PC-3 (cell line): ENCODE results near the gene ILF3. TPM values are rescaled to one million over a fixed set of nuclear protein-coding genes. Genes with fewer than 3 reads are reported as not detected.
"Not testable (repeated sequence)": the region's sequence is repeated elsewhere in the genome, so short reads cannot be mapped to it uniquely, and the experiment has no call there.

Source experiments
- ATAC-seq: fragments of 200-7000 bp; cut with Tn5 transposase; 2 replicates; pipeline ENCODE4 v1.9.1; 2020; ENCODE audit warnings: mild to moderate bottlenecking, moderate library complexity
- BruUV-seq: library from RNA; stranded (reverse); fragments of 400-500 nt; replicated peaks from 2 replicates; lab custom pipeline; 2021; lab: Mats Ljungman, UMichigan
- CTCF ChIA-PET: fragments of 300-600 bp; sonication (Branson Sonifier 250); formaldehyde crosslinking; loops from one replicate; lab custom pipeline; 2022; ENCODE audit warnings: antibody characterized with exemption; lab: Charles Lee
- POLR2A ChIA-PET: fragments of 300-600 bp; sonication (Branson Sonifier 250); formaldehyde crosslinking; loops from one replicate; lab custom pipeline; 2022; ENCODE audit warnings: antibody characterized with exemption; ENCODE audit not compliant: unreplicated experiment; lab: Charles Lee
- DNase-seq: peaks from one replicate; pipeline ENCODE4 v3.0.0-alpha.2; 2015
- H2AFZ ChIP-seq: fragments of 300-600 bp; sonication (generic); 2 replicates; pipeline ENCODE4 v1.6.0; 2016; ENCODE audit warnings: antibody characterized with exemption, low read length
- H3F3A ChIP-seq: fragments of 300-600 bp; sonication (generic); one replicate; pipeline ENCODE4 v1.6.0; 2017; ENCODE audit warnings: antibody characterized with exemption, low read length, control low read depth, mild to moderate bottlenecking; ENCODE audit not compliant: unreplicated experiment
- H3K27ac ChIP-seq: fragments of 300-600 bp; sonication (generic); 2 replicates; pipeline ENCODE4 v1.5.1; 2016; ENCODE audit warnings: mild to moderate bottlenecking, low read length
- H3K27me3 ChIP-seq: fragments of 300-600 bp; sonication (generic); 2 replicates; pipeline ENCODE4 v1.6.1; 2016; ENCODE audit warnings: low read length, mixed read lengths
- H3K36me3 ChIP-seq: fragments of 300-600 bp; sonication (generic); 2 replicates; pipeline ENCODE4 v1.6.1; 2016; ENCODE audit warnings: low read depth, mixed run types, low read length, mixed read lengths
- H3K4me1 ChIP-seq: fragments of 300-600 bp; sonication (generic); 2 replicates; pipeline ENCODE4 v1.5.1; 2016; ENCODE audit warnings: low read length; ENCODE audit not compliant: insufficient read depth
- H3K4me2 ChIP-seq: fragments of 300-600 bp; sonication (generic); 2 replicates; pipeline ENCODE4 v1.6.0; 2016; ENCODE audit warnings: low read length
- H3K4me3 ChIP-seq: fragments of 300-600 bp; sonication (generic); 2 replicates; pipeline ENCODE4 v1.5.1; 2016; ENCODE audit warnings: mild to moderate bottlenecking, low read length, mixed read lengths
- H3K79me2 ChIP-seq: fragments of 300-600 bp; sonication (generic); 2 replicates; pipeline ENCODE4 v1.6.1; 2017; ENCODE audit warnings: low read length, mixed read lengths
- H3K9ac ChIP-seq: fragments of 300-600 bp; sonication (generic); 2 replicates; pipeline ENCODE4 v1.6.0; 2016; ENCODE audit warnings: mild to moderate bottlenecking, low read length
- H3K9me2 ChIP-seq: fragments of 300-600 bp; sonication (generic); replicated peaks from 2 replicates; pipeline ENCODE4 v1.6.1; 2016; ENCODE audit warnings: mixed run types, low read length, mixed read lengths
- H3K9me3 ChIP-seq: fragments of 300-600 bp; sonication (generic); 2 replicates; pipeline ENCODE4 v1.6.1; 2016; ENCODE audit warnings: low read length, mixed read lengths
- H4K20me1 ChIP-seq: fragments of 300-600 bp; sonication (generic); 2 replicates; pipeline ENCODE4 v1.6.1; 2016; ENCODE audit warnings: low read length, mixed read lengths
- EZH2 ChIP-seq: fragments of 300-600 bp; sonication (generic); IDR thresholded peaks from one replicate; pipeline ENCODE4 v1.6.1; 2017; ENCODE audit warnings: antibody characterized with exemption, mild to moderate bottlenecking, low read length; ENCODE audit not compliant: unreplicated experiment
- EZH2phosphoT487 ChIP-seq: fragments of 300-600 bp; sonication (generic); IDR thresholded peaks from 2 replicates; pipeline ENCODE4 v1.6.1; 2018; ENCODE audit warnings: mild to moderate bottlenecking, antibody characterized with exemption, low read length, borderline replicate concordance
- intact Hi-C: fragments of 100-400 bp; cut with micrococcal nuclease; formaldehyde crosslinking; loops from 2 replicates; pipeline ENCODE4 v1.9.0; 2023
- total RNA-seq: library from RNA; depleted of rRNA; stranded (reverse); fragments of >200 nt; gene quantifications from 2 replicates; pipeline ENCODE4 v1.2.3, GENCODE V29; 2014
- TF ChIP-seq, protein P1 (sequence below): fragments of 300-600 bp; sonication (generic); conservative IDR thresholded peaks from 2 replicates; pipeline ENCODE4 v1.5.1; 2017; ENCODE audit warnings: antibody characterized with exemption, low read depth, mild to moderate bottlenecking, low read length

The ILF3 gene
- total RNA-seq, 1 experiment from 2014 or later = 322 TPM

DNA sequence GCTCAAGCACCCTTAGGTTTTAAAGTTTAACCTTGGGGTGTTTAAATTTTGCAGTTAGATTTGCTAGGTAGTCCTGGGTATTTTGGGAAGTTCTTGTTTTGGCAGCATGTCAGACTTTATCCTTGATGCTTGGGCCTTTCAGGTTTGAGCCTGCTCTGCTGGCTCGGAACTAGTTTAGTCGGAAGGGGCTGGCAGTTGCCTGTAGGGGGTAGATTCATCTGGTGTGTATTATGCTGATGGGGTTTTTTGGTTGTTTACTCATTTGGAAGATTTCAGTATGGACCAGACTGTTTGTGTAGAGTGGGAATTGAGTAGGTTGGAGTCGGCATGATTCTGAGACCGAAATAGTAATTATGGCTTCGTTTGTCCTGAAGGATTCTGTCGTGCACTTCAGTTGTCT, 15.1 kb downstream of the ILF3 start:
- H4K20me1 ChIP-seq = peaks cover 86% of the 10 kb centered on the region
- peaks cover 56% of the 10 kb centered on the region for H3K36me3 ChIP-seq
- ChIA-PET CTCF (no interaction called here), POLR2A (no interaction called here)
- ATAC-seq (no peak), DNase-seq (no peak)
- H3K9ac ChIP-seq = no peak overlapping the region
- H3K4me3 ChIP-seq = no peak overlapping the region
- H3K79me2 ChIP-seq = peaks cover 100% of the 10 kb centered on the region
- H3K9me2 ChIP-seq = no peaks in the 10 kb centered on the region
- H3K27me3 ChIP-seq = no peaks in the 10 kb centered on the region
- no TSS peak for BruUV-seq
- H3K27ac ChIP-seq = no peak overlapping the region
- H3F3A ChIP-seq = no peaks in the 10 kb centered on the region
- no peaks in the 10 kb centered on the region for H3K4me1 ChIP-seq
- no peak overlapping the region for H2AFZ ChIP-seq
- TF ChIP-seq EZH2phosphoT487 (no peak), EZH2 (no peak)
- TF ChIP-seq, protein P1, sequence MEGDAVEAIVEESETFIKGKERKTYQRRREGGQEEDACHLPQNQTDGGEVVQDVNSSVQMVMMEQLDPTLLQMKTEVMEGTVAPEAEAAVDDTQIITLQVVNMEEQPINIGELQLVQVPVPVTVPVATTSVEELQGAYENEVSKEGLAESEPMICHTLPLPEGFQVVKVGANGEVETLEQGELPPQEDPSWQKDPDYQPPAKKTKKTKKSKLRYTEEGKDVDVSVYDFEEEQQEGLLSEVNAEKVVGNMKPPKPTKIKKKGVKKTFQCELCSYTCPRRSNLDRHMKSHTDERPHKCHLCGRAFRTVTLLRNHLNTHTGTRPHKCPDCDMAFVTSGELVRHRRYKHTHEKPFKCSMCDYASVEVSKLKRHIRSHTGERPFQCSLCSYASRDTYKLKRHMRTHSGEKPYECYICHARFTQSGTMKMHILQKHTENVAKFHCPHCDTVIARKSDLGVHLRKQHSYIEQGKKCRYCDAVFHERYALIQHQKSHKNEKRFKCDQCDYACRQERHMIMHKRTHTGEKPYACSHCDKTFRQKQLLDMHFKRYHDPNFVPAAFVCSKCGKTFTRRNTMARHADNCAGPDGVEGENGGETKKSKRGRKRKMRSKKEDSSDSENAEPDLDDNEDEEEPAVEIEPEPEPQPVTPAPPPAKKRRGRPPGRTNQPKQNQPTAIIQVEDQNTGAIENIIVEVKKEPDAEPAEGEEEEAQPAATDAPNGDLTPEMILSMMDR = no peak
- no peak overlapping the region for H3K4me2 ChIP-seq
- no peaks in the 10 kb centered on the region for H3K9me3 ChIP-seq
- intact Hi-C loops = no loop called here

DNA sequence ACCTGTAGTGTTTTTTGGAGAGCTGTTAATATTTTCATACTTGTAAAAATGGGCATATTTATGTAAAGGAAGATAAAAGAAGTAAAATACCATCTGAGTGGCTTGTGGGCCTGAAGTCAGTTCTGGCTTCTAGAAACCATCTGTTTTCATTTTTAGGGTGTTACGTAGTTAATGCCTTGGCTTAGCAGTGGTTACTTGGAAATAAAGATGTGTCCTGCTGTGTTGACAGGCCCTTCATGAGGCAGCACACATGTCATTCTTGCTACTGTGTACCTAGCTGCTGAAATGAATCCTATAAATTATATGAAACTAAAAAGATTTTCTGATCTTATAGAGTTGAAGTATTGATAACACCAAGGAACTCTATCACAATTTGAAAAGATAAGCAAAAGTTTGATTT, 16.0 kb downstream of the ILF3 start:
- no peak overlapping the region for H3K27ac ChIP-seq
- no peak overlapping the region for H3K4me3 ChIP-seq
- peaks cover 98% of the 10 kb centered on the region for H3K79me2 ChIP-seq
- no peak for ATAC-seq
- peaks cover 86% of the 10 kb centered on the region for H4K20me1 ChIP-seq
- intact Hi-C loops = no loop called here
- TF ChIP-seq EZH2 (no peak), EZH2phosphoT487 (no peak)
- TF ChIP-seq, protein P1 = no peak
- peaks cover 60% of the 10 kb centered on the region for H3K36me3 ChIP-seq
- CTCF ChIA-PET = no interaction called here
- H3K9ac ChIP-seq = no peak overlapping the region
- H3K4me1 ChIP-seq = no peaks in the 10 kb centered on the region
- no peaks in the 10 kb centered on the region for H3K9me2 ChIP-seq
- POLR2A ChIA-PET = no interaction called here
- no TSS peak for BruUV-seq
- H3K9me3 ChIP-seq = no peaks in the 10 kb centered on the region
- no peak overlapping the region for H2AFZ ChIP-seq
- no peak overlapping the region for H3K4me2 ChIP-seq
- no peaks in the 10 kb centered on the region for H3K27me3 ChIP-seq
- no peaks in the 10 kb centered on the region for H3F3A ChIP-seq
- DNase-seq = no peak

DNA sequence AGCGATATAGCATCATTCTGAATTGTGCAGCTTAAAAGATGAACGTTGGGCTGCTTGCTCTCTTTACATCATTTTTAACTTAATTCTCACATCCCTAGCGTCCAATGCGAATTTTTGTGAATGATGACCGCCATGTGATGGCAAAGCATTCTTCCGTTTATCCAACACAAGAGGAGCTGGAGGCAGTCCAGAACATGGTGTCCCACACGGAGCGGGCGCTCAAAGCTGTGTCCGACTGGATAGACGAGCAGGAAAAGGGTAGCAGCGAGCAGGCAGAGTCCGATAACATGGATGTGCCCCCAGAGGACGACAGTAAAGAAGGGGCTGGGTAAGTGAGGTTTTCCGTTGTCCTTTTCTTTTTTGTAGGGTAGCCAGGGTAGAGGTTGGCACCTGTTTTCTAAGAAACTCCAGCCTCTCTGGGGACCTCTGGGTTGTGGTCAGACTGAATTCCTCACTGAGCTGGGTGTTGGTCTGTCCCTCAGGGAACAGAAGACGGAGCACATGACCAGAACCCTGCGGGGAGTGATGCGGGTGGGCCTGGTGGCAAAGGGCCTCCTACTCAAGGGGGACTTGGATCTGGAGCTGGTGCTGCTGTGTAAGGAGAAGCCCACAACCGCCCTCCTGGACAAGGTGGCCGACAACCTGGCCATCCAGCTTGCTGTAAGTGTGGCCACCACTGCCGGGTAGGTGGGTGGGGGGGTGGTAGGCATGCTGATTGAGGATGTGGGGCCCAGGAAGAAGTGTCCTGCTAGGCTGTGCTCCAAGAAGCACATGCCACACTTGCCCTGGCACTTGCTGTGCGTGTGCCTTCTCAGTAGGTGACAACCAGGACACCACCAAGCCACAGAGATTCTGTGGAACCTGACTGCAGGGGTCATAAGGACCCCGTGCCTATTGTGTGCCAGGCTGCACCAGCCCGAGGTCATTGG, 17.0 kb downstream of the ILF3 start:
- no peaks in the 10 kb centered on the region for H3K4me1 ChIP-seq
- no peak overlapping the region for H2AFZ ChIP-seq
- intact Hi-C loops = no loop called here
- no peak overlapping the region for H3K4me2 ChIP-seq
- H3K27ac ChIP-seq = no peak overlapping the region
- H3K79me2 ChIP-seq = peaks cover 97% of the 10 kb centered on the region
- no peak overlapping the region for H3K4me3 ChIP-seq
- TF ChIP-seq EZH2phosphoT487 (no peak), EZH2 (no peak)
- TF ChIP-seq, protein P1 = no peak
- H3K9ac ChIP-seq = no peak overlapping the region
- DNase-seq (no peak), ATAC-seq (no peak)
- peaks cover 78% of the 10 kb centered on the region for H4K20me1 ChIP-seq
- TSS peak; percentile 50 for BruUV-seq
- ChIA-PET CTCF (no interaction called here), POLR2A (interaction anchor here (0.6 kb wide), 1 partner anchor 10 kb away, joined by 6 read pairs; no protein-coding TSS in a partner anchor)
- no peaks in the 10 kb centered on the region for H3K27me3 ChIP-seq
- H3K9me3 ChIP-seq = no peaks in the 10 kb centered on the region
- no peaks in the 10 kb centered on the region for H3F3A ChIP-seq
- no peaks in the 10 kb centered on the region for H3K9me2 ChIP-seq
- H3K36me3 ChIP-seq = peaks cover 63% of the 10 kb centered on the region

DNA sequence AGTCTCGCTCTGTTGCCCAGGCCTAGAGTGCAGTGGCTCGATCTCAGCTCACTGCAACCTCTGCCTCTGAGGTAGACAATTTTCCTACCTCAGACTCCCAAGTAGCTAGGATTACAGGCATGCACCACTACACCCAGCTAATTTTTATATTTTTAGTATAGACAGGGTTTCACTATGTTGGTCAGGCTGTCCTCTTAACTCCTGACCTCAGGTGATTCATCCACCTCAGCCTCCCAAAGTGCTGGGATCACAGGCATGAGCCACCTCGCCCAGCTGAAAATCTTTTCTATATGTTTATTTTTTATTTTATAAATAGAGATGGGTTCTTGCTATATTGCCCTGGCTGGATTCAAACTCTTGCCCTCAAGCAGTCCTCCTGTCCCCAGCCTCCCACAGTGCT, 17.8 kb downstream of the ILF3 start:
- H3K36me3 ChIP-seq = peaks cover 59% of the 10 kb centered on the region
- H2AFZ ChIP-seq, H3K4me1 ChIP-seq, DNase-seq, H3K27ac ChIP-seq, BruUV-seq, H3K4me3 ChIP-seq, H3K9me2 ChIP-seq, H3K9me3 ChIP-seq, H3F3A ChIP-seq, H3K4me2 ChIP-seq, intact Hi-C loops, H3K27me3 ChIP-seq, H3K9ac ChIP-seq: not testable (repeated sequence)
- ChIA-PET CTCF (interaction anchor here (0.7 kb wide), 1 partner anchor 10 kb away, joined by 4 read pairs; no protein-coding TSS in a partner anchor), POLR2A (interaction anchor here (0.6 kb wide), 1 partner anchor 11 kb away, joined by 6 read pairs; no protein-coding TSS in a partner anchor)
- H3K79me2 ChIP-seq = peaks cover 92% of the 10 kb centered on the region
- 0 out of 2 replicates have a peak, but pooled peaks have one; percentile 35 for ATAC-seq
- peaks cover 71% of the 10 kb centered on the region for H4K20me1 ChIP-seq
